Esophagus squamous epithelium (tissue), 4 donors: Measurements from ENCODE around the gene CASKIN1.

ENCODE experiments used
- POLR2A ChIP-seq, 4 donors: fragments of 450-650 bp; IDR thresholded peaks; one replicate each; pipeline ENCODE4 v1.6.1; 2017; ENCODE audit warnings: antibody characterized with exemption in 4 of 4, mild to moderate bottlenecking in 4 of 4, moderate library complexity in 3 of 4
- TF ChIP-seq, protein P1 (sequence below), 6 experiments: fragments of 450-650 bp in 4 of 6; fragments of 200-600 bp in 2 of 6; sonication (generic) in 2 of 6; IDR thresholded peaks; one replicate each; pipeline ENCODE4 v1.5.1; 2016 to 2019; ENCODE audit warnings: antibody characterized with exemption in 6 of 6, mild to moderate bottlenecking in 4 of 6, moderate library complexity in 4 of 6

DNA sequence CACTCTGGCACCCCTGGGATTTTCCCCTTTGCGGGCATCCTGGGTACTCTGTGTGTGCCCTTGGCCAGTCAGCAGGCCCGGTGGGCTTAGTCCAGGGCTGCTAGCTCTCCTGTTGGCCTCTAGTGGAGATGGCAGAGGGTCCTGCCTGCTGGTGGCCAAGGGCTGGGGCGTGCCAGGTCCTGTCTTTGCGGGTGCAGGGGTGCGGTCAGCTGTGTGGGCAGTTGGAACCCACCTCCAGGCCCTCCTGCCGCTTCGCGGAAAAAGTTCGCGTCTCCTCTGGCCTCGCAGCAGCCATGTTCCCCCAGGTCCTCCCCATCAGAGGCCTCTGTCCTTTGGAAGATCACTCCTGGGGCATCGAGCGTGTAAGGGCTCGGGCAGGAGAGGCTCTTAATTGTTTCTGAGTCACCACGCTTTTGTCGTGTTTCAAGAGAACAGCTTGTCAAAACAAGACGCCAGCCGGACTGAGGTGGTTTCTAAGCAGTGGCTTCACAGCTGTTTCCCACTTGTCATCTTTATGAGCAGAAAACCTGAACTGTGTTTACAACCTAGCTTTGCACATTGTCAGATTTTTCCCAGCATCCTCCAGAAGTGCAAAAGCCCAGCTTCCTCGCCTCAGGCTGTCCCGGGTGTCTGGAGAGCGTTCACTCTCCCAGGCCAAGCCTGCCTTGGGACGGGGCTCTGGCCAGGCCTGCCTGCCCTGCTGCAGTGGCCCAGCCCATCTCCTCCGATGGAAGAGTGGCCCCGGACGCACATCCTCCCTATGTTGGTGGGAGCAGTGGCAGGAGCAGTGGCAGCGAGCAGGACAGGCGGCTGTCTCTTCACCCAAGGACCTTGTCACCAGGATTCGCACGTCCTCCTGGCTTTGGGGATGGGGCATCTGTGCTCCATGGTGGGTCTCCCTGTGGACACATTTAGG lies 34.9 kb upstream of the CASKIN1 start:
- TF ChIP-seq, protein P1, sequence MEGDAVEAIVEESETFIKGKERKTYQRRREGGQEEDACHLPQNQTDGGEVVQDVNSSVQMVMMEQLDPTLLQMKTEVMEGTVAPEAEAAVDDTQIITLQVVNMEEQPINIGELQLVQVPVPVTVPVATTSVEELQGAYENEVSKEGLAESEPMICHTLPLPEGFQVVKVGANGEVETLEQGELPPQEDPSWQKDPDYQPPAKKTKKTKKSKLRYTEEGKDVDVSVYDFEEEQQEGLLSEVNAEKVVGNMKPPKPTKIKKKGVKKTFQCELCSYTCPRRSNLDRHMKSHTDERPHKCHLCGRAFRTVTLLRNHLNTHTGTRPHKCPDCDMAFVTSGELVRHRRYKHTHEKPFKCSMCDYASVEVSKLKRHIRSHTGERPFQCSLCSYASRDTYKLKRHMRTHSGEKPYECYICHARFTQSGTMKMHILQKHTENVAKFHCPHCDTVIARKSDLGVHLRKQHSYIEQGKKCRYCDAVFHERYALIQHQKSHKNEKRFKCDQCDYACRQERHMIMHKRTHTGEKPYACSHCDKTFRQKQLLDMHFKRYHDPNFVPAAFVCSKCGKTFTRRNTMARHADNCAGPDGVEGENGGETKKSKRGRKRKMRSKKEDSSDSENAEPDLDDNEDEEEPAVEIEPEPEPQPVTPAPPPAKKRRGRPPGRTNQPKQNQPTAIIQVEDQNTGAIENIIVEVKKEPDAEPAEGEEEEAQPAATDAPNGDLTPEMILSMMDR (IDR thresholded peaks at IDR 0.05), result no peak
- TF ChIP-seq POLR2A (IDR thresholded peaks at IDR 0.05), result no peak
